Breast epithelium (tissue), 4 donors: ENCODE results near the gene CILP. TPM values are rescaled to one million over a fixed set of nuclear protein-coding genes. Genes with fewer than 3 reads are reported as not detected.
"Not testable (repeated sequence)": the region's sequence is repeated elsewhere in the genome, so short reads cannot be mapped to it uniquely, and the experiment has no call there.

Source experiments
- DNase-seq, 2 donors: peaks; one replicate each; pipeline ENCODE4 v3.0.0-alpha.2; 2019; ENCODE audit warnings: low spot score in 2 of 2
- H3K27ac ChIP-seq, 2 donors: fragments of 200-600 bp; sonication (generic) in 1 of 2; one replicate each; pipeline ENCODE4 v1.5.1; 2016 to 2019; ENCODE audit warnings: mild to moderate bottlenecking in 1 of 2
- H3K27me3 ChIP-seq, 2 donors: fragments of 200-600 bp; sonication (generic) in 1 of 2; one replicate each; pipeline versions ENCODE4 v1.5.1 to v1.6.0; 2017 to 2019; ENCODE audit warnings: control low read depth in 1 of 2, mild to moderate bottlenecking in 1 of 2
- H3K36me3 ChIP-seq: fragments of 200-600 bp; one replicate; pipeline ENCODE4 v1.5.1; 2019
- H3K4me1 ChIP-seq, 2 donors: fragments of 200-600 bp; sonication (generic); one replicate each; pipeline ENCODE4 v1.5.1; 2016 to 2019; ENCODE audit warnings: control low read depth in 1 of 2
- H3K4me3 ChIP-seq, 3 donors: fragments of 200-600 bp; sonication (generic); 1 replicate in 2 of 3; 2 replicates in 1 of 3; pipeline ENCODE4 v1.5.1; 2016 to 2019; ENCODE audit warnings: mild to moderate bottlenecking in 3 of 3, moderate library complexity in 2 of 3
- H3K9me3 ChIP-seq, 2 donors: fragments of 200-600 bp; sonication (generic) in 1 of 2; one replicate each; pipeline ENCODE4 v1.5.1; 2016 to 2019; ENCODE audit warnings: control low read depth in 1 of 2
- CTCF ChIP-seq, 3 donors: fragments of 450-650 bp; IDR thresholded peaks; one replicate each; pipeline ENCODE4 v1.5.1; 2016 to 2017; ENCODE audit warnings: antibody characterized with exemption in 3 of 3, mild to moderate bottlenecking in 3 of 3, moderate library complexity in 3 of 3
- POLR2A ChIP-seq: fragments of 450-650 bp; IDR thresholded peaks from one replicate; pipeline ENCODE4 v1.6.1; 2016; ENCODE audit warnings: antibody characterized with exemption, mild to moderate bottlenecking, moderate library complexity
- POLR2AphosphoS5 ChIP-seq, 3 donors: sonication (generic); formaldehyde crosslinking; IDR thresholded peaks; one replicate each; pipeline ENCODE4 v1.6.1; 2017; ENCODE audit warnings: antibody characterized with exemption in 3 of 3
- intact Hi-C: fragments of 100-400 bp; cut with DNase I; formaldehyde crosslinking; loops from one replicate; pipeline ENCODE4 v1.15.1; 2023; ENCODE audit warnings: low total_unique reads
- total RNA-seq, 3 donors: library from RNA; depleted of rRNA; stranded (reverse); fragments of >200 nt; gene quantifications; one replicate each; pipeline ENCODE4 v1.1.0, GENCODE V29; 2016

Gene CILP
- total RNA-seq, 3 donors from 2014 or later, result 5.2 to 203 (median 24.6) TPM

GRCh38 chr15:65183865-65184159 is 27.5 kb downstream of the CILP start:
- Histone ChIP-seq H3K4me1 (no peaks in the 10 kb centered on the region), H3K27ac (peak overlapping the region; percentile 97 to 98)

GRCh38 chr15:65182538-65182937 is 28.7 kb downstream of the CILP start:
- Histone ChIP-seq H3K27ac (peak overlapping the region in 1 of 2 donors; percentile 26), H3K36me3 (no peaks in the 10 kb centered on the region), H3K27me3 (no peaks in the 10 kb centered on the region), H3K4me3 (peak overlapping the region in 1 of 3 donors; percentile 44), H3K4me1 (no peaks in the 10 kb centered on the region), H3K9me3 (no peaks in the 10 kb centered on the region)
- no peak for TF ChIP-seq POLR2AphosphoS5 (IDR thresholded peaks at IDR 0.05)
- intact Hi-C loops, result loop anchor here (10.0 kb wide), 1 partner anchor 112 kb away; the partner anchor contains the start of gene RNU5A-1
- no peak for DNase-seq

More at GRCh38 chr15:65183865-65184159, 27.5 kb downstream of the CILP start:
- DNase-seq, result no peak
- Histone ChIP-seq H3K9me3 (no peaks in the 10 kb centered on the region), H3K4me3 (peak overlapping the region; percentile 84 to 93 (median 92)), H3K36me3 (no peaks in the 10 kb centered on the region), H3K27me3 (no peaks in the 10 kb centered on the region)
- TF ChIP-seq POLR2A (no peak), CTCF (IDR thresholded peaks at IDR 0.05) (no peak), POLR2AphosphoS5 (IDR thresholded peaks at IDR 0.05) (no peak)
- intact Hi-C loops, result loop anchor here (10.0 kb wide), 1 partner anchor 111 kb away; the partner anchor contains the start of gene RNU5A-1

- not testable (repeated sequence) for H3K27me3 ChIP-seq, H3K4me3 ChIP-seq, H3K27ac ChIP-seq, H3K36me3 ChIP-seq, H3K4me1 ChIP-seq, DNase-seq, H3K9me3 ChIP-seq
- intact Hi-C loops, result loop anchor here (10.0 kb wide), 1 partner anchor 113 kb away; the partner anchor contains the start of gene RNU5A-1
Observed at GRCh38 chr15:65181582-65182353, 29.5 kb downstream of the CILP start.

- intact Hi-C loops, result loop anchor here (10.0 kb wide), 1 partner anchor 115 kb away; the partner anchor contains the start of gene RNU5A-1
- Histone ChIP-seq H3K27ac (no peak overlapping the region), H3K36me3 (peaks cover 3% of the 10 kb centered on the region), H3K9me3 (no peaks in the 10 kb centered on the region), H3K27me3 (no peaks in the 10 kb centered on the region), H3K4me1 (no peaks in the 10 kb centered on the region), H3K4me3 (no peak overlapping the region)
- DNase-seq, result no peak
- TF ChIP-seq POLR2AphosphoS5 (IDR thresholded peaks at IDR 0.05) (no peak), POLR2A (no peak), CTCF (IDR thresholded peaks at IDR 0.05) (no peak)
Observed at GRCh38 chr15:65180167-65180566, 31.1 kb downstream of the CILP start.

- Histone ChIP-seq H3K4me1 (no peaks in the 10 kb centered on the region), H3K36me3 (peaks cover 3% of the 10 kb centered on the region), H3K27ac (no peak overlapping the region), H3K27me3 (no peaks in the 10 kb centered on the region), H3K4me3 (no peak overlapping the region), H3K9me3 (no peaks in the 10 kb centered on the region)
- no peak for DNase-seq
- intact Hi-C loops, result no loop called here
- TF ChIP-seq POLR2AphosphoS5 (IDR thresholded peaks at IDR 0.05) (no peak), CTCF (IDR thresholded peaks at IDR 0.05) (no peak), POLR2A (no peak)
Observed at GRCh38 chr15:65177901-65178300, 33.4 kb downstream of the CILP start.

GRCh38 chr15:65176056-65176455 is 35.2 kb downstream of the CILP start:
- intact Hi-C loops, result no loop called here
- TF ChIP-seq CTCF (IDR thresholded peaks at IDR 0.05) (no peak), POLR2AphosphoS5 (IDR thresholded peaks at IDR 0.05) (no peak), POLR2A (no peak)
- Histone ChIP-seq H3K9me3 (no peaks in the 10 kb centered on the region), H3K36me3 (peaks cover 3% of the 10 kb centered on the region), H3K4me3 (no peak overlapping the region), H3K27ac (no peak overlapping the region), H3K4me1 (no peaks in the 10 kb centered on the region), H3K27me3 (no peaks in the 10 kb centered on the region)
- no peak for DNase-seq
